Stomach (tissue), 9 donors: ENCODE results near the gene SETD1B. TPM values are rescaled to one million over a fixed set of nuclear protein-coding genes. Genes with fewer than 3 reads are reported as not detected.

ENCODE experiments used
- DNase-seq, 2 donors: peaks; one replicate each; pipeline versions ENCODE4 v3.0.0 to v3.0.0-alpha.2; 2013 to 2019
- H3K27ac ChIP-seq, 5 donors: fragments of 200-600 bp in 4 of 5; sonication (generic) in 4 of 5; one replicate each; pipeline ENCODE4 v1.5.1; 2013 to 2019; ENCODE audit warnings: mild to moderate bottlenecking in 1 of 5, moderate library complexity in 1 of 5
- H3K27me3 ChIP-seq, 3 donors: fragments of 200-600 bp; sonication (generic); one replicate each; pipeline ENCODE4 v1.5.1; 2017 to 2019; ENCODE audit warnings: mixed run types in 1 of 3
- H3K36me3 ChIP-seq, 4 donors: fragments of 200-600 bp; sonication (generic); 1 replicate in 3 of 4; 2 replicates in 1 of 4; pipeline ENCODE4 v1.5.1; 2016 to 2019
- H3K4me1 ChIP-seq, 4 donors: fragments of 200-600 bp; sonication (generic); one replicate each; pipeline ENCODE4 v1.5.1; 2016 to 2019
- H3K4me3 ChIP-seq, 4 donors: fragments of 200-600 bp; sonication (generic) in 3 of 4; one replicate each; pipeline ENCODE4 v1.5.1; 2016 to 2019; ENCODE audit warnings: mild to moderate bottlenecking in 1 of 4
- H3K9me3 ChIP-seq, 4 donors: fragments of 200-600 bp; sonication (generic); one replicate each; pipeline ENCODE4 v1.5.1; 2016 to 2019
- CTCF ChIP-seq, 7 experiments: fragments of 450-650 bp in 4 of 7; fragments of 200-600 bp in 3 of 7; sonication (generic) in 3 of 7; IDR thresholded peaks; one replicate each; pipeline ENCODE4 v1.5.1; 2016 to 2019; ENCODE audit warnings: antibody characterized with exemption in 7 of 7, control low read depth in 2 of 7, mild to moderate bottlenecking in 1 of 7
- EP300 ChIP-seq: sonication (generic); formaldehyde crosslinking; IDR thresholded peaks from one replicate; pipeline ENCODE4 v1.6.1; 2017; ENCODE audit warnings: antibody characterized with exemption
- POLR2A ChIP-seq, 4 donors: fragments of 450-650 bp; IDR thresholded peaks; one replicate each; pipeline ENCODE4 v1.6.1; 2016; ENCODE audit warnings: antibody characterized with exemption in 4 of 4, control low read depth in 2 of 4, mild to moderate bottlenecking in 1 of 4, moderate library complexity in 1 of 4
- POLR2AphosphoS5 ChIP-seq, 3 donors: sonication (generic); formaldehyde crosslinking; IDR thresholded peaks; one replicate each; pipeline ENCODE4 v1.6.1; 2016; ENCODE audit warnings: antibody characterized with exemption in 3 of 3
- WGBS, 5 donors: extraction: QIAGEN DNeasy Blood & Tissue Kit in 3 of 5; methylation state at CpG; one replicate each; pipeline versions ENCODE4 v1.1.5 to v1.1.7; 2013 to 2018; 5-methylcytosine and 5-hydroxymethylcytosine counted together
- intact Hi-C: fragments of 100-400 bp; cut with DNase I; formaldehyde crosslinking; loops from one replicate; pipeline ENCODE4 v1.15.1; 2023; ENCODE audit warnings: low total_unique reads
- polyA plus RNA-seq, 3 donors: library from polyadenylated mRNA; stranded (reverse); fragments of 200-250 nt; gene quantifications; one replicate each; pipeline ENCODE4 v1.2.3, GENCODE V29; 2013
- total RNA-seq, 5 donors: library from RNA; depleted of rRNA; stranded (reverse); fragments of >200 nt; gene quantifications; one replicate each; pipeline versions ENCODE4 v1.1.0 to v1.2.3, GENCODE V29; 2014 to 2016
- donor health status: healthy with polysubstance abuse.
- donor health status: Bipolar disorder and iron deficiency.
- donor health status: healthy.

SETD1B gene
- total and polyA plus RNA-seq, 8 donors, result 3.2 to 27.5 (median 8.2) TPM

GRCh38 chr12:121831571-121832245 lies 27.9 kb downstream of the SETD1B start:
- no peak for DNase-seq
- Histone ChIP-seq H3K27ac (peak overlapping the region in 1 of 5 donors; percentile 16), H3K27me3 (no peaks in the 10 kb centered on the region), H3K9me3 (no peaks in the 10 kb centered on the region), H3K36me3 (peaks cover 49 to 62% (median 61%) of the 10 kb centered on the region in 4 donors), H3K4me3 (no peak overlapping the region), H3K4me1 (peaks cover 0 to 11% (median 0%) of the 10 kb centered on the region in 4 donors)
- intact Hi-C loops, result no loop called here
- TF ChIP-seq POLR2A (IDR thresholded peaks at IDR 0.05) (no peak), POLR2AphosphoS5 (IDR thresholded peaks at IDR 0.05) (no peak), CTCF (IDR thresholded peaks at IDR 0.05) (no peak), EP300 (no peak)
- WGBS, 5 donors, result 91 to 95% (median 92%) methylated on average over 19 of the region's 19 CpGs

GRCh38 chr12:121837680-121838079 lies 33.9 kb downstream of the SETD1B start:
- no peaks in the 10 kb centered on the region for H3K9me3 ChIP-seq
- H3K4me3 ChIP-seq, result no peak overlapping the region
- no peaks in the 10 kb centered on the region for H3K27me3 ChIP-seq
- peaks cover 4 to 22% (median 16%) of the 10 kb centered on the region in 4 donors for H3K4me1 ChIP-seq
- 72 to 81% (median 75%) methylated on average over 4 of the region's 4 CpGs for WGBS, 5 donors
- DNase-seq, result no peak
- H3K27ac ChIP-seq, result no peak overlapping the region
- intact Hi-C loops, result no loop called here
- TF ChIP-seq EP300 (no peak), POLR2A (IDR thresholded peaks at IDR 0.05) (no peak), POLR2AphosphoS5 (IDR thresholded peaks at IDR 0.05) (no peak), CTCF (IDR thresholded peaks at IDR 0.05) (no peak)
- peaks cover 0 to 2% (median 2%) of the 10 kb centered on the region in 4 donors for H3K36me3 ChIP-seq

- H3K4me1 ChIP-seq, result peaks cover 4 to 22% (median 16%) of the 10 kb centered on the region in 4 donors
- H3K27me3 ChIP-seq, result no peaks in the 10 kb centered on the region
- TF ChIP-seq POLR2AphosphoS5 (IDR thresholded peaks at IDR 0.05), result no peak
- TF ChIP-seq CTCF (IDR thresholded peaks at IDR 0.05), result no peak
- no peak for TF ChIP-seq POLR2A (IDR thresholded peaks at IDR 0.05)
- no peak for TF ChIP-seq EP300
- WGBS, 5 donors, result 79 to 94% (median 84%) methylated on average over 5 of the region's 5 CpGs
- H3K27ac ChIP-seq, result no peak overlapping the region
- H3K9me3 ChIP-seq, result no peaks in the 10 kb centered on the region
- H3K36me3 ChIP-seq, result no peaks in the 10 kb centered on the region
- no peak for DNase-seq
- intact Hi-C loops, result no loop called here
- H3K4me3 ChIP-seq, result no peak overlapping the region
Measured at GRCh38 chr12:121838126-121838525, 34.3 kb downstream of the SETD1B start.

- Histone ChIP-seq H3K4me3 (peak overlapping the region; percentile 54 to 68 (median 59)), H3K27me3 (no peaks in the 10 kb centered on the region), H3K36me3 (no peaks in the 10 kb centered on the region), H3K9me3 (no peaks in the 10 kb centered on the region), H3K27ac (peak overlapping the region; percentile 75 to 85 (median 82)), H3K4me1 (peaks cover 4 to 22% (median 16%) of the 10 kb centered on the region in 4 donors)
- WGBS, 5 donors, result 10 to 14% (median 11%) methylated on average over 38 to 53 of the region's 53 CpGs
- DNase-seq, result peak; percentile 99 to 100
- intact Hi-C loops, result no loop called here
- TF ChIP-seq POLR2A (IDR thresholded peaks at IDR 0.05) (no peak), POLR2AphosphoS5 (IDR thresholded peaks at IDR 0.05) (peak; percentile 73 to 90 (median 82)), CTCF (IDR thresholded peaks at IDR 0.05) (peak in 5 of 7 experiments; percentile 47 to 67 (median 48)), EP300 (no peak)
Measured at GRCh38 chr12:121839106-121839992, 35.5 kb downstream of the SETD1B start.
